Measurements from ENCODE around the gene CELA2B. TPM values are rescaled to one million over a fixed set of nuclear protein-coding genes. Genes with fewer than 3 reads are reported as not detected.
"Not testable (repeated sequence)": the region's sequence is repeated elsewhere in the genome, so short reads cannot be mapped to it uniquely, and the experiment has no call there.

CELA2B gene
- not detected for total RNA-seq
- long read RNA-seq, partial matches to known transcripts, result 0 of 2 reads
- long read RNA-seq, other reads (novel, unspliced or antisense), result 2 of 2 reads

- DNase-seq (ENCODE audit: low spot score), result no peak
Observed at GRCh38 chr1:15475752-15476314, at the start of gene CELA2B. Gene CELA2B (plus strand): TSS chr1:15476104. CDS start chr1:15476126, 22 bp downstream.

GRCh38 chr1:15426492-15427279, 49.2 kb upstream of the CELA2B start:
- DNase-seq (ENCODE audit: low spot score), result no peak

GRCh38 chr1:15427280-15427666, 48.6 kb upstream of the CELA2B start:
- no peak for DNase-seq (ENCODE audit: low spot score)

GRCh38 chr1:15428252-15428651, 47.7 kb upstream of the CELA2B start:
- not testable (repeated sequence) for DNase-seq (ENCODE audit: low spot score)

GRCh38 chr1:15428815-15429435, 47.0 kb upstream of the CELA2B start:
- DNase-seq (ENCODE audit: low spot score), result no peak

- DNase-seq (ENCODE audit: low spot score), result no peak
Observed at GRCh38 chr1:15429701-15430149, 46.2 kb upstream of the CELA2B start.

GRCh38 chr1:15430787-15431570, 44.9 kb upstream of the CELA2B start:
- no peak for DNase-seq (ENCODE audit: low spot score)

- DNase-seq (ENCODE audit: low spot score), result no peak
Observed at GRCh38 chr1:15431571-15431948, 44.3 kb upstream of the CELA2B start.

- no peak for DNase-seq (ENCODE audit: low spot score)
Observed at GRCh38 chr1:15432324-15432723, 43.6 kb upstream of the CELA2B start.

- no peak for DNase-seq (ENCODE audit: low spot score)
Observed at GRCh38 chr1:15433471-15433870, 42.4 kb upstream of the CELA2B start.

GRCh38 chr1:15434739-15435138, 41.2 kb upstream of the CELA2B start:
- not testable (repeated sequence) for DNase-seq (ENCODE audit: low spot score)

GRCh38 chr1:15435239-15436077, 40.4 kb upstream of the CELA2B start:
- DNase-seq (ENCODE audit: low spot score), result no peak

GRCh38 chr1:15436881-15437442, 38.9 kb upstream of the CELA2B start:
- DNase-seq (ENCODE audit: low spot score), result no peak

GRCh38 chr1:15439325-15439724, 36.6 kb upstream of the CELA2B start:
- no peak for DNase-seq (ENCODE audit: low spot score)

- DNase-seq (ENCODE audit: low spot score), result no peak
Observed at GRCh38 chr1:15440357-15440756, 35.5 kb upstream of the CELA2B start.

- DNase-seq (ENCODE audit: low spot score), result no peak
Observed at GRCh38 chr1:15441247-15441646, 34.7 kb upstream of the CELA2B start.

- no peak for DNase-seq (ENCODE audit: low spot score)
Observed at GRCh38 chr1:15442119-15442518, 33.8 kb upstream of the CELA2B start.

GRCh38 chr1:15442759-15443158, 33.1 kb upstream of the CELA2B start:
- DNase-seq (ENCODE audit: low spot score), result no peak

GRCh38 chr1:15443281-15443680, 32.6 kb upstream of the CELA2B start:
- no peak for DNase-seq (ENCODE audit: low spot score)

Data from mesenteric fat pad (tissue), 1 donor.